ENCODE data around the gene CMBL.

GRCh38 chr5:10303201-10303600, 4.5 kb downstream of the CMBL start:
- no peak for TF ChIP-seq EZH2 (IDR thresholded peaks at IDR 0.05; ENCODE audit: borderline replicate concordance)
- TF ChIP-seq, protein P1, sequence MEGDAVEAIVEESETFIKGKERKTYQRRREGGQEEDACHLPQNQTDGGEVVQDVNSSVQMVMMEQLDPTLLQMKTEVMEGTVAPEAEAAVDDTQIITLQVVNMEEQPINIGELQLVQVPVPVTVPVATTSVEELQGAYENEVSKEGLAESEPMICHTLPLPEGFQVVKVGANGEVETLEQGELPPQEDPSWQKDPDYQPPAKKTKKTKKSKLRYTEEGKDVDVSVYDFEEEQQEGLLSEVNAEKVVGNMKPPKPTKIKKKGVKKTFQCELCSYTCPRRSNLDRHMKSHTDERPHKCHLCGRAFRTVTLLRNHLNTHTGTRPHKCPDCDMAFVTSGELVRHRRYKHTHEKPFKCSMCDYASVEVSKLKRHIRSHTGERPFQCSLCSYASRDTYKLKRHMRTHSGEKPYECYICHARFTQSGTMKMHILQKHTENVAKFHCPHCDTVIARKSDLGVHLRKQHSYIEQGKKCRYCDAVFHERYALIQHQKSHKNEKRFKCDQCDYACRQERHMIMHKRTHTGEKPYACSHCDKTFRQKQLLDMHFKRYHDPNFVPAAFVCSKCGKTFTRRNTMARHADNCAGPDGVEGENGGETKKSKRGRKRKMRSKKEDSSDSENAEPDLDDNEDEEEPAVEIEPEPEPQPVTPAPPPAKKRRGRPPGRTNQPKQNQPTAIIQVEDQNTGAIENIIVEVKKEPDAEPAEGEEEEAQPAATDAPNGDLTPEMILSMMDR (IDR thresholded peaks at IDR 0.05; ENCODE audit: poor library complexity), result no peak
